Activated CD4-positive, alpha-beta T cell treated with anti-CD3 and anti-CD28 coated beads, Interleukin-2, Interleukin-6, amounts not matched to agents 100 ng/mL and 50 ng/mL, durations not matched to agents 16 hours and 8 hours (primary cell): ENCODE data around the gene AHCYL2.
"Not testable (repeated sequence)": the region's sequence is repeated elsewhere in the genome, so short reads cannot be mapped to it uniquely, and the experiment has no call there.

Experiments used
- DNase-seq: peaks from one replicate; pipeline ENCODE4 v3.0.0-alpha.2; 2020

AHCYL2 gene

DNA sequence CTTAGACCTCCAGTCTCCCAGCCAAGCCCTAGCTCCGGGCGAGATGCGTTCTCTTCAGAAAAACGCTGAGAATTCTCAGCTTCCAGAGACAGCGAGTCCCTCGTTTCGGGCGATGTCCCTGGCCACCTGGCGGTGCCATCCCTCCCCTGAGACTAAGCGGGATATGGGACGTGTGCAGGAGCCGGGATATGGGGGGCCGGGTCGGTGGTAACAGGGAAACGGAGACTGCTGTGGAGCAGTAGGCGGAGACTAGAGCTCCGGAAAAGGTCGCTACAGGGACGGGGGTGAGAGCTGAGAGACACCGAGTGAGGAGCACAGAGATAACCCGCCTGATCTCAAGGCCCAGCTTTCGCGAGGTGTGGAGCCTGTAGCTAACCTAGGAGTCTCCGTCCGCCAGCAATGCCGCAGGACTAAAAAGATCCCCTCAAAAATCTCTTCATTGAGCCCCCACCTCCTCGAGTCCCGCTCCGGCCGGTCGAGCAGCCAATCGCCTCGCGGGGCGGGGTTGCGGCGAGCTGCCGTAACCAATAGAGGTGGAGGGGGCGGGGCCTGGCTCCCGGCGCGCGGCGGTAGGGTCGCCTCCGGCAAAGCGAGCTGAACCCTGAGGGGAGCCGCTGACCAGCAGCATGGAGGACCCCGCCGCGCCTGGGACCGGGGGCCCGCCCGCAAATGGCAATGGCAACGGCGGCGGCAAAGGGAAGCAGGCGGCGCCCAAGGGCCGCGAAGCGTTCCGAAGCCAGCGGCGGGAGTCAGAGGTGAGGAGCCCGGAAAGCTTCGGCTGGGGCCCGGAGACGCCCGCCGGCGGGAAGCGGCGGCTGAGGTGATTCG, 209.2 kb downstream of the AHCYL2 start, which contains the start of gene STRIP2:
TSS of gene STRIP2 (plus strand) at position 586 of the 828 bp plus-strand sequence. CDS start at position 627, 41 bp downstream.
- DNase-seq, result peak; percentile 97

DNA sequence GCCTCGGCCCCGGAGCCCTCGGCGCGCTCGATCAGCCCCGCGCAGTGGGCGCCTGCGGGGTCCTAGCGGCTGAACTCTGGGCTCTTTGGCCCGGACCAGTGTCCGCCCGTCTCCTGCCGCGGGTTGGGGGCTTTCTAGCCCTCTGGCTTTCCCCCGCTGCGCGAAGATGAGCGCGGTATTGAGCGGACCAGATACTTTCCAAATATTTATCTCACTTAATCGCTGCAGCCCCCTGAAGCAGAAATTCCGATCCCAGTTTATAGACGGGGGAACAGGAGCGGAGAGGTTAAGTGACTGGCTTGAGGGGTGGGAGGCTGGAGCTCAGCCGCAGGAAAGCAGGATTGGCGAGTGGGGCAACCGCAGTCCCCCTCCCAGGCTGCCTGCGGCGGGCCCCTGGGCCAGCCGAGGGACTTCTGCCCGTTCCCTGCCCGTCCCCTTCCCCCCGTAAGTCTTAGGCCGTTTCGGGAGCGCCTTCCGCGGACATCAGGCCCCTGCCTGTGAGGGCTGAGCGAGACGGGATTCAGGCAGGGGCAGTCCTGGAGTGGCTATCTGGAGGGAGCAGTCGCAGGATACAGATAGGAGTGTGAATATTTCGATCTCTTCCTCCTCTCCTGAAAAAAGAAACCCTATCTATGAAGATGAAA, 210.0 kb downstream of the AHCYL2 start:
- DNase-seq, result no peak

DNA sequence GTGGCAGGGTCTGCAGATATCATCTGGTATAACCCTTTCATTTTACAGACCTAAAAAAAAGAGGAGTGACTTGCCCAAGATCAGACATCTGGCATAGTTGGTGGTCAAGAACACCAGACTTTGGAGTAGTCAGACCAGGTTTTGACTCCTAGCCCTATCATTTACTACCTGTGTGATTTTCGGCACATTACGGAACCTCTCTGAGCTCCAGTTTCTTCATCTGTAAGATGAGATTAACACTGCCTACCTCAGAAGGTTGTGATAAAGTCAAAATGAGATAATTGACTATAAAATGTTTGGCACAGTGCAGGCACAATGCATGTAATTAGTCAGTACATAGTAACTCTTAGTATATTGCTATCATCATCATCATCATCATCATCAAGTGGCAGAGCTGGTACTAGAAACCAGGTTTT, 210.6 kb downstream of the AHCYL2 start:
- DNase-seq, result peak; percentile 45

DNA sequence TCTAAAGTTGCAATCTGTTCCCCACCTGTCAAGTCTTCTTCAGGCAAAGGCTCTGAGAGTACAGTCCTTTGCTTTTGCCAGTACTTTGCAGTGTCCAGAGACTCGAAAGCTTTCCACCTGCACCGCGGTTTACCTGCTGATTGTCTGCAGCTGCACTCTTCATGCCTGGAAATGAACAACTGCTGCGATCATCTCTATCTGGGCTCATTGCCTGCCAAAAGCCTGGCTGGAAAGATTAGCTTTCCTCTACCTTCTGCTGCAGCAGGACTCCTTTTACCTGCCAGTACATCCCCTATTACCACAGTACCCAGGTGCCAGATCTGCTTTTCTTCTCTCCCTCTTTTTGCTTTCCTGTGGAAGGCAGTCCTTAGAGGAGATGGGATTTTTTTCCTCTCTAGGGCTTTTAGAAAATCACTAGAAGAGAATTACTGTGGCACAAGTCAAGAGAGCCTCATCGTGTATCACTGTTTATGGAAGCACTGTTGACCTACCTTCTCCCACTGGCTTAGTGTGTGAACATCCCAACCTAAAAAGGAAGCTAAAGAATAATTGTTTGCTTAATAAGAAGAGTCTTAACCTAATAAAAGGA, 211.6 kb downstream of the AHCYL2 start:
- DNase-seq, result peak; percentile 27

DNA sequence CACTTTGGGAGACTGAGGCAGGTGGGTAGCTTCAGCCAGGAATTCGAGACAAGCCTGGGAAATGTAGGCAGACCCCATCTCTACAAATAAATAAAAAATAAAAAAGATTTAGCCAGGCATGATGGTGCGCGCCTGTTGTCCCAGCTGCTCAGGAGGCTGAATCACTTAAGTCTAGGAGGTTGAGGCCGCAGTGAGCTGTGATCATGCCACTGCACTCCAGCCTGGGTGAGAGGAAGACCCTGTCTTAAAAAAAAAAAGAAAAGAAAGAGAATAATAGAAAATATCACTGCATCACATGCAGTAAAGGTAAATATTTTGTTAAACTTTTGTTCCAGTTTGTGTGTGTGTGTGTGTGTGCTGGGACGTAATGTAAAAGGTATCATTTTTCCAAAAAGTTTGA, 212.4 kb downstream of the AHCYL2 start:
- DNase-seq, result no peak

DNA sequence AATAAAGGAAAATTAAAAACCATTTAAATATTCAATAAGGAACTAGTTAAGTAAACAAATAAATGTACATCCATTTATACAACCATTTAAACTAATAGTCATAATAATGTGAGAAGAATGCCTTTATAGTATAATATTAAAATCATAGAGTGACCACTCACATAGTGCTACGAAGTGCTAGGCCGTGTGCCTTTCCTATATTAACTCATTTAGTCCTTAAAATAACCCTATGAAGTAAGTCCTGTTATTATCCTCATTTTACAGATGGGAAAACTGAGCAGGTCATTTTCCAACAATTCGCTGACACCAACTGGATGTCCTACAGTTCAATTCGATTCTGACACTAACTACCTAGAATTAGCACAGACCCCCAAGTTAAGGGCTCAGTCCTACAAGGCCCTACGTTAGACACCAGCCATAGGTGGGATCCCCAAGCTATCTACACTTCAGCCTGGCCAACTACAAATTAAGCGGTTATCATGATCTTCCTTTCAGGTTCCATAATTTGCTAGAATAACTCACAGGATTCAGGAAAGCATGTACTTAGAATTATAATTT, 213.5 kb downstream of the AHCYL2 start:
- no peak for DNase-seq

DNA sequence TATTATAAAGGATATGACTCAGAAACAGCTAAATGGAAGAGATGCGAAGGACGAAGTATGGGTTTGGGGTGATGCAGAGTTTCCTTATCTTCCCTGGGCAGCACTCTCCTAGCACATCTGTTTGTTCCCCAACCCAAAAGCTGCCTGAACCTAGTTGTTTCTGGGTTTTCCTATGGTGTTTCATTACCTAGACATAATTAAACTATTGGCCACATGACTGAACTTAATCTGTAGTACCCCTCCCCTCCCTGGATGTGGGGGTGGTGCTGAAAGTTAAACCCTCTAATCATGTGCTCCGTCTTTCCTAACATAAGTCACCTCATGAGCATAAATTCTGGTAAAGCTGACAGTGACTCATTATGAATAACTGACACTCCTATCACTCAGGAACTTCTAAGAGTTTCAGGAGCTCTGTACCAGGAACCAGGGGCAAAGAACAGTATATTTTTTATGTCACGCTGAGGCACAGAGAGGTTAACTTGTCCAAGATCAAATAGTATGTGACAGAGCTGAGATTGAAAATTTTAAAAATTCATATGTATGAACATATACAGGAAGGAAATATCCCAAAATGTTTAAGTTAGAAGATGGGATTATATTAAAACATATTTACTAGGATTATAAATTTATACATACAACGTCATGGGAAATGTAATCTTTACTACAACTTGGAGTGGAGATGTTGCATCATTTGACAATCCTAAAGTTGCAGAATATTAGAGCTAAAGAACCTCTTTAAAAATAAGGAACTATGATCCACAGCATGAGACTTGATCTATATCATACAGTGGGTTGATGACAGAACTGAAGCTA, 214.2 kb downstream of the AHCYL2 start:
- peak; percentile 87 for DNase-seq

DNA sequence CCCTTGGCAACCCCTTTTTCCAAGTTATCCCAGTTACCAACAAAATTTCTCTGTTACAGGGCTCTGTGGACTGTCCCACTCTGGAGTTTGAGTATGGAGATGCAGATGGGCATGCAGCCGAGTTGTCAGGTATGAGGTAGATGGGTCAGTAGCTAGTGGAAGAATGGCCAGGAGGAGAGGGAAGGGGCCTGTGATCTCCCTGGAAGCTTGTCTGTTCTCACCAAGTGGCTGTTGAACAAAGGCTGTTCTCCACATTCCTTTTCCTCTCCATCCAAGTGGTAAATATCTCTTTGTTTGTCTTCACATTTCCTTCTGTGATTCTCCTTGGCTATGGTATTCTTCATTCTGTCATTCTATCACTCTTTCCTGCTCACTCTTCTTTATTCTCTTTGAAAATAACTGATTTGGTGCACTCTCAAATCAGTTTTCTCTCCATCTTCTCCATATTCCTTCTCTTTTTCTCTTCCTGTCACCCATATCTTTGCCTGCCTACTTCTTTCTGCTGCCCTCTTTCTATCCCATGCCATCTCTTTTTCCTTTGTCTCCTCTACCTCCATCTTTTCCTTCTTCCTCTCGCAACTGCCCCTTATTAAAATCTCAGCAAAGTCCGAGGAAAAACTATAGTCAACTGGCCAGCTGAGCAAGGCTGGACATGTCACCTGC, 215.3 kb downstream of the AHCYL2 start:
- no peak for DNase-seq

DNA sequence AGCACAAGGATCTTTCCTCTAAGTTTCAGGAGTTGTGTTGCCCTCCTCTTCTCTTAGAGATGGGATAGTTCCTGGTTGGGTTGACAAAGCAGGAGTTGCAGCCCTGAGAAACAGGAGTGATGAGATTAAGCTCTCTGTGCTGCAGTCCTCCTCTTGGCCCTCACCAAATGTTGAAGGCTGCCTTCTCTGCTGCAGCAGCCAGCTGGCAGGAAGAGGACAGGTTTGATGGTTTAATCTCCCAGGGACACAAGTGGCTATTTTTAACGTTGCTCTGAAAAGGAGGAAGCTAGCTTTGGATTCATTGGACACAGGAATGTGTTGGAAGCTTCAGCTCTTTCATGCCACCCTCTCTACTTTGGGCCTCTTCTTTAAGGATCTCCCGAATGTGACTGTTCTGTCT, 218.8 kb downstream of the AHCYL2 start:
- no peak for DNase-seq

DNA sequence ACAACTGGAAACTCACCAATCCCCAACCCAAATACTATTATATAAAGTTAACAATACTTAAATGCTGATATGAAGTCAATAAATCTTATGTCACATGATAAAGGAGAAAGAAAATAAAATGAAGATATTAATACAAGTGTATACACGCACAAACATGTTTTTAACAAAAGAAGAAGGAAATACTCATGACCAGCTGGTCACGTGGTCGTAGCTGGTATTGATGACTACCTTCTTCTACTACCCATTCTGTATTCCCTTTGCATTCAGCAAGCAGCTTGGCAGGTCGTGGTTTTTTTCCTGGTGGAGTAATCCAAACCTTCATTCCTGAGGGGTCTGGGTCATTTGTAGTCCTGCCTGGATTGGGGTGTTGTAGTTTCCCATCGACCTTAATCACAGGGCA, 219.9 kb downstream of the AHCYL2 start:
- DNase-seq, result not testable (repeated sequence)

DNA sequence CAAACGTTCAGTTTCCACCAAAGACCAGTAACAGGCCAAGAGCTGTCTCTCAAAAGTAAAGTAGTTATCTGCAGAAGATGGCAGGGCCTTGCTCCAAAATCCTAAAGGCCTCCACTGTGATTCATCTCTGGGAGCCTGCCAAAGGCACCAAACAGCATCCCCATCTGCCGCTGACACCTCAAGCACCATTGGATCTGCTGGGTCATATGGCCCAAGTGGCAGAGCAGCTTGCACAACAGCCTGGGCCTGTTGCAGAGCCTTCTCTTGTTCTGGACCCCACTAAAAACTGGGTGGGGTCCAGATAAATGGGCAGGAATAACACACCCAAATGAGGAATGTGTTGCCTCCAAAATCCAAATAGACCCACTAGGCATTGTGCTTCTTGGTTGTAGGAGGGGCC, 222.1 kb downstream of the AHCYL2 start:
- not testable (repeated sequence) for DNase-seq

DNA sequence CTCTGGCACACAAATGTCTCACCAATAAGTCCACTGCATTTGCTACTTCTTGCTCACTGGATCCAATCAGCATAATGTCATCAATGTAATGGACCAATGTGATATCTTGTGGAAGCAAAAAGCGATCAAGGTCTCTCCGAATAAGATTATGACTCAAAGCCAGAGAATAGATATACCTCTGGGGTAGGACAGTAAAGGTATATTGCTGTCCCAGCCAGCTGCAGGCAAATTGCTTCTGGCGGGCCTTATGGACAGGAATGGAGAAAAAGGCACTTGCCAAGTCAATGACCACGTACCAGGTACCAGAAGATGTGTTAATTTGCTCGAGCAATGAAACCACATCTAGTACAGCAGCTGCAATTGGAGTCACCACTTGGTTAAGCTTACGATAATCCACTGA, 222.6 kb downstream of the AHCYL2 start:
- not testable (repeated sequence) for DNase-seq

DNA sequence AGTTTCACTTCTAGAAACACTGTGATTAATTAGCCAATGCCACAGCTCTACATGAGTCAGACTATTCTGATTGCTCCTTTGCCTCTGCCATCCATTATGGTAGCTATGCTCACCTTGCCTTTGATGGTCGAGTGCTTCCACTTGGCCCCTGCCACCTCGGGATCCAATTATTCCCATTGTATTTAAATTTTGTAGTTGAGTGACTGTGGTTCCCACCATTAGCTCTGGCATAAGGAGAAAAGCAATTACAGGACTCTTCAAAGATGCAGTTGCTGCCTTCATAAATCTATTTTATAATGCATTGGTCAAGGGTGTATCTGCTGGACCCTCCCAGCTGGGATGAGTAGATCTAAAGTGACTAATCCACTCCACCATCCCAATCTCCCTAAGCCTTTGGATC, 223.8 kb downstream of the AHCYL2 start:
- not testable (repeated sequence) for DNase-seq

DNA sequence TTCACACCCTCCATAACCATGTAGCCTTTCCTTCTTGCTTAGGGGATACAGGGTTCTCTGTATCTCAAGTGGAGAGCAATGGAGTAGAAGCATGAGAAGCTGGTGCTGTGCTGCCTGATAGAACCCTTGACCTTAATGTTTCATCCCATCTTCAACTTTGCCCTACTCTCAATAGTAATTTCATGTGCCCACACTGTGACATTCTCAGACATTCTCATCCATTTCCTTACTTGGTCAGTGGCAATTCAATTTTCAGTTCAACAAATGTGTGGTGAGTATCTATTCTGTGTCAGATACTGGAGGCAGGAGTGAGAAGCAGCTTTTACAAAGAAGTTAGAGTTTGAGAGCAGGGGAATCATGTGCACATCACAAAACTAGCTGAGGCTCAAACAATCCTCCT, 225.5 kb downstream of the AHCYL2 start:
- DNase-seq, result no peak

DNA sequence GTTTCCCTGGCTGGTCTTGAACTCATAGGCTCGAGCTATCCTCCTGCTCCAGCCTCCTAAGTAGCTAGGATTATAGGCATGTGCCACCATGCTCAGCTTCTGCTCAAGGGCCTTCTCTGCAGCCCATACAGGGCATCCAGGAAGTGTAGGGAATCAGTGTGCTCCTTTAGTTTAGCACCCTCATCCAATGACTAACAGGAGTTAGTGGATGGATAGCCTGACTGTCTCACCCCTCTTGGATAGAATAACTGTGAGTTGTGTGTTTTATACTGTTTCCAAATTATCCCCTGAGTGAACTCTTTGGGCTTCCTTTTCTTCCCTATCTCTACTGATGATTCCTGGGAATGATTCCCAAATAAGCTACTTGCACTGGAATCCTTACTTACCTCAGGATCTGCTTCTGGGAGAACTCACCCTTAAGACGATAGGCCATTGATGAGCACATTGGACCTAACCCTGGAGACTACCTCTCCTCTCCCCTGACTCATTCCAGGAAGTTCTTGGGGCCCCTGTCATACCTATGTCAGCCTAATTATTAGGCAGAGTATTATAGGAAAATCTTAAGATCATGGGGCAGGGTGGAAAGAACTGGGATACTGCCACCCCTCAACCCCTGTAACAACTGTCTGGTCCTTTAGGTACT, 227.9 kb downstream of the AHCYL2 start:
- no peak for DNase-seq

DNA sequence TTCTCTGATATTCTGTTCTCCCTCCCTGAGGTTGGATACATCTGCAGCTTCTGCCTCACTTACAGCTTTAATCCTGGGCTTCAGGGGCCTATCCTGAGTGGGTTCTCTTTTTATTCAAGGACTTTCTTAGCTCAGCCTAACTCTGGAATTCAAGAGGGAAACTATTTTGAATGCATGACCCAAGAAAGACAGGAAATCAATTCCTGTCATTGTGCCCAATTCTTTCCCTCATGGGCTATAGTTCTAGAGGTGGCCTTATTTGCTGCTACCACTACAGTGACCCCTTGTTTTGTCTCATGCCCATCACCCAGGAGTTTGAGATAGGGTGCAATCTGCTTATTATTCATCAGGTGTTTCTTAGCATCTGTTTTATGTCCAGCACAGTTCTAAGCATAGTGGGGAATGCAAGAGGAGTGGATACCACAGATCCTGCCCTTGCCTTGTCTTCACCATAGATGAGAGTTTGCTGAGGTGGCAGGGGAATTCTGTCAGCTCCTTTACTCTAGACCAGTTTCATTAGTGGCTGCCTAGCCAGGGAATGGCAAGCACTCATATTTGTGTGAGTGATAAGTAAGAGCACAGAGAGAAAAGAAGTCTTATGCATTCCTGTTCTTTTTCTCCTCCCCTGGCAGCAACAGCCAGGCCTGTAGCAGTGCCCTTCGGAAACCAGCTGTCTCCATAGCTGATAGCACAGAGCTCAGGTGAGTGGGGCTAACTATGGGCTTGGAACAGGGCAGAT, 228.8 kb downstream of the AHCYL2 start:
- no peak for DNase-seq

DNA sequence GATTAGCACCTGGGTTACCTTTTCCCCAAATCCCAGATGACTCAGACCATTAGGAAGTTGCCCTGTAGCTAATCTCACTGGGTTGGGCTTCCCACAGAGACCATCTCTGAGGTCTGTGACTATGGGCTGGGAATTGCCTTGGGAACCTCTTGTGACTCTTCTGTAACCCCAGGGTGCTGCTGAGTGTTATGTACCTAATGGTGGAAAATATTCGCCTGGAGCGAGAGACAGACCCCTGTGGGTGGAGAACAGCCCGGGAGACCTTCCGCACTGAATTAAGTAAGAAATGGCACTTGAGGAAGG, 229.4 kb downstream of the AHCYL2 start:
- no peak for DNase-seq

DNA sequence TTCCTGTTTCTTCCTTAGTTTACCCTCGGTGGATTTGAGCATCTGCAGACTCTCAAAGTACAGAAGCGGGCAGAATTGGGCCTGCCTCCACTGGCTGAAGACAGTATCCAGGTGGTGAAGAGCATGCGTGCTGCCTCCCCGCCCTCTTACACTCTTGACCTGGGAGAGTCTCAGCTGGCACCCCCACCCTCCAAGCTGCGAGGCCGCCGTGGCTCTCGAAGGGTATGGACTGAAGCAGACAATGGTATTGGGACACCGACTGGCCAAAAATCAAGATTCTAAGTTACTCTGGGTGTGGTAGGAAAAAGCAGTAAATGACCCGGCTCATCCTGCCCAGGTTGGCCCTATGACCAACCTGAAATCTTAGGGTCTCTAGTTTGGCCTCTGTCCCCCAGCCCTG, 231.6 kb downstream of the AHCYL2 start:
- no peak for DNase-seq

DNA sequence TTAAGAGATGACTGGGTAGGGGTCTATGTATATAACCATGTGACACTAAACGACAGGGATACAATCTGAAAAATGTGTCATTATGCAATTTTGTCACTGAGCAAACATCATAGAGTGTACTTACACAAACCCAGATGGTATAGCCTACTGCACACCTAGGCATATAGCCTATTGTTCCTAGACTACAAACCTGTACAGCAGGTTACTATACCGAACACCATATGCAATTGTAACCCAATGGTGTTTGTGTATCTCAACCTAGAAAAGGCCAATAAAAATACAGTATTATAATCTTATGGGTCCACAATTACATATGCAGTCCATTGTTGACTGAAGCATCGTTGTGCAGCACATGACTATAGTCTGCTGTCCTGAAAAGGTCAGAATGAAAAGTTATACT, 232.3 kb downstream of the AHCYL2 start:
- DNase-seq, result no peak

DNA sequence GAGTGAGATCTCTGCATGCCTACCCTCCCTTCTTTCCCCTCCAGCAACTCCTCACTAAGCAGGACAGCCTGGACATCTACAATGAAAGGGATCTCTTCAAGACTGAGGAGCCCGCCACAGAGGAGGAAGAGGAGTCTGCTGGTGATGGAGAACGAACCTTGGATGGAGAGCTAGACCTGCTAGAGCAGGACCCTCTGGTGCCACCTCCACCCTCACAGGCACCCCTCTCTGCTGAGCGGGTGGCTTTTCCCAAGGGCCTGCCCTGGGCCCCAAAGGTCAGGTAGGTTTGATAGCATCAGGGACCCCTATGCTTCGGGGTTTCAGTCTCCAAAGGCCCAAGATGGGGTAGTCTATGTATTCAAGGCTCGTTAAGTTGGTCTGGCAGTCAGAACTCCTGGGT, 233.3 kb downstream of the AHCYL2 start:
- no peak for DNase-seq

DNA sequence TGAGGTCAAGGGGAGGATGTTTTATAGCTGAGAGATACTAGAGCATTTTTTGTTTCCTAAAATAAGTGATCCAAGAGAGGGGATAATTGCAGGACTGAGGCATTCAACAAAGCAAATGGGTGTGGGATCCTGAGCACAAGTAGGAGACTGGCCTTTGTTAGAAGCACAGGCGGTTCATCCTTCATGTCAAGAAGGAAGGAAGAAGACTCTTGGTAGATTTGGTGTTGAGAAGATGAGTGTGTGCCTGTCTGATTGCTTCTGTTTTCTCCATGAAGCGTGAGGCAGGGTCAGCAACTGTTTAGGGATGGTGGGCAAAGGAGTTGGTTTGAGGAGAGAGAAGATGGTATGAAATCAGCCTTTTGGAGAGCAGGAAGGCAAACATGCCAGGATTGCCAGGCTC, 237.0 kb downstream of the AHCYL2 start:
- no peak for DNase-seq
